HG02588 (cell line): Measurements from ENCODE around the gene DOCK11.

ENCODE experiments used
- ATAC-seq: cut with Tn5 transposase; IDR thresholded peaks from one replicate; pipeline ENCODE4 v1.9.1; 2021; ENCODE audit warnings: mild to moderate bottlenecking, moderate library complexity; ENCODE audit not compliant: unreplicated experiment

DOCK11 gene

GRCh38 chrX:118528071-118528737 lies 32.6 kb downstream of the DOCK11 start:
- ATAC-seq: peak; percentile 74

GRCh38 chrX:118530219-118530911 lies 34.8 kb downstream of the DOCK11 start:
- ATAC-seq: no peak

GRCh38 chrX:118534716-118535493 lies 39.3 kb downstream of the DOCK11 start:
- no peak for ATAC-seq

- ATAC-seq: peak; percentile 65
These were observed 40.6 kb downstream of the DOCK11 start for GRCh38 chrX:118536204-118536603.

GRCh38 chrX:118536687-118537461 lies 41.3 kb downstream of the DOCK11 start:
- peak; percentile 75 for ATAC-seq

- no peak for ATAC-seq
These were observed 42.8 kb downstream of the DOCK11 start for GRCh38 chrX:118538386-118538785.

- no peak for ATAC-seq
These were observed 44.7 kb downstream of the DOCK11 start for GRCh38 chrX:118540342-118540741.

GRCh38 chrX:118541482-118541881 lies 45.9 kb downstream of the DOCK11 start:
- no peak for ATAC-seq

- ATAC-seq: no peak
These were observed 49.9 kb downstream of the DOCK11 start for GRCh38 chrX:118545510-118545909.

GRCh38 chrX:118548841-118549240 lies 53.2 kb downstream of the DOCK11 start:
- ATAC-seq: no peak

- no peak for ATAC-seq
These were observed 55.2 kb downstream of the DOCK11 start for GRCh38 chrX:118550792-118551191.

- ATAC-seq: no peak
These were observed 55.8 kb downstream of the DOCK11 start for GRCh38 chrX:118551426-118551825.

GRCh38 chrX:118552121-118552900 lies 56.7 kb downstream of the DOCK11 start:
- no peak for ATAC-seq

- no peak for ATAC-seq
These were observed 57.6 kb downstream of the DOCK11 start for GRCh38 chrX:118553042-118553710.

- no peak for ATAC-seq
These were observed 58.9 kb downstream of the DOCK11 start for GRCh38 chrX:118554511-118554910.

- ATAC-seq: no peak
These were observed 63.3 kb downstream of the DOCK11 start for GRCh38 chrX:118558926-118559325.

- no peak for ATAC-seq
These were observed 64.9 kb downstream of the DOCK11 start for GRCh38 chrX:118560489-118560888.

- ATAC-seq: no peak
These were observed 67.1 kb downstream of the DOCK11 start for GRCh38 chrX:118562582-118563164.

GRCh38 chrX:118564498-118564897 lies 68.9 kb downstream of the DOCK11 start:
- ATAC-seq: no peak
